Pancreas (tissue), 10 donors: ENCODE data around the gene DPP9. TPM values are rescaled to one million over a fixed set of nuclear protein-coding genes. Genes with fewer than 3 reads are reported as not detected.

ENCODE experiments used
- ATAC-seq, 4 donors: fragments of 200-7000 bp; cut with Tn5 transposase; one replicate each; pipeline versions ENCODE4 v1.8.0 to v1.9.1; 2020; ENCODE audit warnings: mild to moderate bottlenecking in 4 of 4, moderate library complexity in 4 of 4
- DNase-seq, 6 donors: peaks; one replicate each; pipeline ENCODE4 v3.0.0-alpha.2; 2020
- FAIRE-seq: peaks from 2 replicates; lab custom pipeline; 2012; peaks lifted over from hg19 to GRCh38; lab: Jason Lieb, UNC
- H3K27ac ChIP-seq, 4 donors: fragments of 200-600 bp; sonication (generic); 1 replicate in 3 of 4; 2 replicates in 1 of 4; pipeline versions ENCODE4 v1.5.0 to v1.8.0; 2020
- H3K27me3 ChIP-seq, 4 donors: fragments of 200-600 bp; one replicate each; pipeline ENCODE4 v1.8.0; 2021
- H3K36me3 ChIP-seq, 3 donors: fragments of 200-600 bp; sonication (generic) in 1 of 3; one replicate each; pipeline versions ENCODE4 v1.5.0 to v1.8.0; 2020 to 2021
- H3K4me1 ChIP-seq, 3 donors: fragments of 200-600 bp; one replicate each; pipeline ENCODE4 v1.8.0; 2021
- H3K4me3 ChIP-seq, 4 donors: fragments of 200-600 bp; sonication (generic) in 2 of 4; one replicate each; pipeline versions ENCODE4 v1.5.0 to v1.8.0; 2020 to 2021
- H3K9me3 ChIP-seq, 4 donors: fragments of 200-600 bp; one replicate each; pipeline ENCODE4 v1.8.0; 2021
- WGBS, 2 donors: extraction: QIAGEN DNeasy Blood & Tissue Kit; methylation state at CpG; one replicate each; pipeline ENCODE4 v1.1.7; 2013; 5-methylcytosine and 5-hydroxymethylcytosine counted together
- intact Hi-C, 3 donors: fragments of 100-400 bp; cut with DNase I; formaldehyde crosslinking; loops; one replicate each; pipeline versions ENCODE4 v1.11.1 to v1.14.2; 2022
- polyA plus RNA-seq, 2 donors: library from polyadenylated mRNA; stranded (reverse); fragments of 200-250 nt; gene quantifications; one replicate each; pipeline ENCODE4 v1.2.3, GENCODE V29; 2013
- total RNA-seq, 6 donors: library from RNA; stranded (reverse); fragmentation: NEBNext Ultra II Directional in 4 of 6; extraction: Animal tissue kit (Norgen Biotek cat#: 25700) in 4 of 6; gene quantifications; one replicate each; pipeline versions ENCODE4 v1.2.1 to v1.2.4, GENCODE V29; 2021 to 2023
- TF ChIP-seq, protein P1 (sequence below), 4 donors: fragments of 200-600 bp; sonication (generic) in 3 of 4; IDR thresholded peaks; one replicate each; pipeline versions ENCODE4 v1.5.0 to v1.8.0; 2021; ENCODE audit warnings: antibody characterized with exemption in 4 of 4
- donor health status: healthy with polysubstance abuse.
- donor health status: DM: no; HTN: no; CAD: no; lungs with moderate emphysema.
- donor health status: DM: no; HTN: no; CAD: no.
- donor health status: control.
- donor health status: control.
- donor health status: Bipolar disorder and iron deficiency.
- donor health status: DM: yes; HTN: yes; CAD: no.
- donor health status: DM: no; HTN: no; CAD: no.
- donor health status: DM: no; HTN: no; CAD: no.
- donor health status: DM: yes; HTN: yes; CAD: no.

Gene DPP9
- total and polyA plus RNA-seq, 8 donors, result 19.0 to 47.4 (median 26.1) TPM

DNA sequence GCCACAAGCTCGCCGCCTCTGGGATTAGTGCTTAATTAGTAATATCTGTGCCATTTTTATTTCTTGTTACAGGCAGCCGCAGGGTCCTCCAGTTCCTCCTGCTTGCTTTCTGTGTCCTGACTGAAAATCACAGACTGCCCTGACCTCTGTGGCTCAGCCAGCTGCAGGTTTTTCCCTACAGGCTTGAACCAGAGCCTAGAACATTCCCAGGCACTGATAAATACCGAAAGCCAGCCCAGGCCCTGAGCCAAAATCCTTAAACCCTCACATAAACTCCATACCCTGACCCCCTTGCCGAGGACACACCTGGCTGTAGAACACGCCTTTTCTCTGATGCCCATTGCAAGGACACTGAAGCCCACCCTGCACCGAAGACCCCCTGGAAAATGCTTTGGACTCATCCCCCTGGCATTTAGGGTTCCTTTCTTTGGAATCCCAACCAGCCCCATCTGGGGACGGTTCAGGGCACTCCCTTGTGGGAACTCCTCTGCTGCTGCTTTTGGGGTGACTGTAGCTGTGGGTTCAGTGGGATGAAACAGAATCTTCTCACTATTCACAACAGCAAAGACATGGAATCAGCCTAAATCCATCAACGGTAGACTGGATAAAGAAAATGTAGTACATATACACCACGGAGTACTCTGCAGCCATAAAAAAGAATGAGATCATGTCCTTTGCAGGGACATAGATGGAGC lies 15.5 kb downstream of the DPP9 start:
- TF ChIP-seq, protein P1, sequence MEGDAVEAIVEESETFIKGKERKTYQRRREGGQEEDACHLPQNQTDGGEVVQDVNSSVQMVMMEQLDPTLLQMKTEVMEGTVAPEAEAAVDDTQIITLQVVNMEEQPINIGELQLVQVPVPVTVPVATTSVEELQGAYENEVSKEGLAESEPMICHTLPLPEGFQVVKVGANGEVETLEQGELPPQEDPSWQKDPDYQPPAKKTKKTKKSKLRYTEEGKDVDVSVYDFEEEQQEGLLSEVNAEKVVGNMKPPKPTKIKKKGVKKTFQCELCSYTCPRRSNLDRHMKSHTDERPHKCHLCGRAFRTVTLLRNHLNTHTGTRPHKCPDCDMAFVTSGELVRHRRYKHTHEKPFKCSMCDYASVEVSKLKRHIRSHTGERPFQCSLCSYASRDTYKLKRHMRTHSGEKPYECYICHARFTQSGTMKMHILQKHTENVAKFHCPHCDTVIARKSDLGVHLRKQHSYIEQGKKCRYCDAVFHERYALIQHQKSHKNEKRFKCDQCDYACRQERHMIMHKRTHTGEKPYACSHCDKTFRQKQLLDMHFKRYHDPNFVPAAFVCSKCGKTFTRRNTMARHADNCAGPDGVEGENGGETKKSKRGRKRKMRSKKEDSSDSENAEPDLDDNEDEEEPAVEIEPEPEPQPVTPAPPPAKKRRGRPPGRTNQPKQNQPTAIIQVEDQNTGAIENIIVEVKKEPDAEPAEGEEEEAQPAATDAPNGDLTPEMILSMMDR (IDR thresholded peaks at IDR 0.05), result no peak
- peaks cover 15 to 24% (median 21%) of the 10 kb centered on the region in 3 donors for H3K4me1 ChIP-seq
- no peaks in the 10 kb centered on the region for H3K27me3 ChIP-seq
- WGBS, 2 donors, result 41 to 42% methylated on average over 10 of the region's 10 CpGs
- H3K9me3 ChIP-seq, result no peaks in the 10 kb centered on the region
- intact Hi-C loops, result no loop called here
- peak overlapping the region; percentile 24 to 84 (median 54) for H3K27ac ChIP-seq
- DNase-seq, result peak in 4 of 6 donors; percentile 40 to 64 (median 46)
- no peak for FAIRE-seq
- ATAC-seq, result peak; percentile 20 to 71 (median 44)
- no peak overlapping the region for H3K4me3 ChIP-seq
- H3K36me3 ChIP-seq, result peaks cover 0 to 18% (median 13%) of the 10 kb centered on the region in 3 donors

DNA sequence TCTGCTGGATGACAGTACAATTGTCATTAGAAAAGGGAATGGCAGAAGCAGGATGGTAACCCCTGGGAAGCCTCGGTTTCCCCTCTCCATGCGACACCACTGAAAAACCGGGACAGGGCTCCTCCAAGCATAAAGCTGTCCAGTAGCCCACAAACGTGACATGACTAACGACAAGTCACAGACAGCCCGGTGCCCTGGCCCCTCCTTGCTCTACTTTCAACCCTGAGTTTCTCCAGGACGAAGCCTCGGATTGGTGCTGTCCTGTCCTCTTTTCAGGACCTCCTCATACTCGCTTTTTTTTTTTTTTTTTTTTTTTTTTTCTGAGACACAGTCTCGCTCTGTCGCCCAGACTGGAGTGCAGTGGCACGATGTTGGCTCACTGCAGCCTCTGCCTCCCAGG lies 16.3 kb downstream of the DPP9 start:
- DNase-seq, result no peak
- TF ChIP-seq, protein P1 (IDR thresholded peaks at IDR 0.05), result no peak
- H3K9me3 ChIP-seq, result no peaks in the 10 kb centered on the region
- no peak overlapping the region for H3K4me3 ChIP-seq
- 61 to 74% methylated on average over 11 to 12 of the region's 12 CpGs for WGBS, 2 donors
- peaks cover 15 to 24% (median 21%) of the 10 kb centered on the region in 3 donors for H3K4me1 ChIP-seq
- H3K27me3 ChIP-seq, result no peaks in the 10 kb centered on the region
- peak overlapping the region; percentile 24 to 84 (median 54) for H3K27ac ChIP-seq
- no peak for FAIRE-seq
- no peak for ATAC-seq
- peaks cover 1 to 16% (median 8%) of the 10 kb centered on the region in 3 donors for H3K36me3 ChIP-seq
- intact Hi-C loops, result no loop called here

DNA sequence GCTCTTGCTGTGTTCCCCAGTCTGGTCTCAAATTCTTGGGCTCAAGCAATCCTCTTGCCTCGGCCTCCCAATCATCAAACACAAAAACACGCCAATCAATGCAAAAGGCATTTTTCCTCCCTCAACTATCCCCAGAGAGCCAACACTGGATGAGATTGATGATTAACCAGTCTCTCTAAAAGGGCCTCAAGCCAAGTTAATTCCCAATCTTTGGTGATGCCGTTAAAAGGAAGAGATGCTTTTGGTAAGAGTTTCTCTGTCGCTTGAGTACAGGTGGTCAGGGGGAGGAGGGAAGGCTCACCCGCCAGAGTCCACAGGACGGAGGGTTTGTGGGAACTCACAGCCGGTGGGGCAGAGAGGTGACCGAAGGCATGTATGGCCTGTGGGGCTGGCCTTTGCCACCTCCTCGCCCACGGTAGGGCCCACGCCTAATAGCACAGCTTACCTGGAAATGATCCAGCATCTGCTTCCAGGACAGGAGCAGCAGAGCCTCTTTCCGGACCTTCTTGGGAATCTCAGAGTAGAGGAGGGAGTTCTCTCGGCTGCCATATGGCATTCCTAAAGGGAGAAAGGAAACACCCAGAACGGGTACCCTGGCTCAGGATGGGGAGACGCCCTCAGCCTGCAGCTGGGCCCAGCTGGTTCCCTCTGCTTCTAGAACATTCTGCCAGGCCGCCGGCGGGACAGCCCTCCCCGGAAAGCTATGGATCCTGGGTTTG lies 18.1 kb downstream of the DPP9 start:
- intact Hi-C loops, result no loop called here
- Histone ChIP-seq H3K27me3 (no peaks in the 10 kb centered on the region), H3K36me3 (peaks cover 8 to 29% (median 16%) of the 10 kb centered on the region in 3 donors), H3K4me1 (peaks cover 15 to 23% (median 20%) of the 10 kb centered on the region in 3 donors), H3K27ac (peak overlapping the region in 3 of 4 donors; percentile 4 to 64 (median 64)), H3K4me3 (no peak overlapping the region), H3K9me3 (no peaks in the 10 kb centered on the region)
- DNase-seq (peak in 1 of 6 donors; percentile 43), FAIRE-seq (no peak), ATAC-seq (peak in 2 of 4 donors; percentile 5 to 10)
- TF ChIP-seq, protein P1 (IDR thresholded peaks at IDR 0.05), result no peak
- 62% methylated on average over 19 of the region's 19 CpGs for WGBS, 2 donors

DNA sequence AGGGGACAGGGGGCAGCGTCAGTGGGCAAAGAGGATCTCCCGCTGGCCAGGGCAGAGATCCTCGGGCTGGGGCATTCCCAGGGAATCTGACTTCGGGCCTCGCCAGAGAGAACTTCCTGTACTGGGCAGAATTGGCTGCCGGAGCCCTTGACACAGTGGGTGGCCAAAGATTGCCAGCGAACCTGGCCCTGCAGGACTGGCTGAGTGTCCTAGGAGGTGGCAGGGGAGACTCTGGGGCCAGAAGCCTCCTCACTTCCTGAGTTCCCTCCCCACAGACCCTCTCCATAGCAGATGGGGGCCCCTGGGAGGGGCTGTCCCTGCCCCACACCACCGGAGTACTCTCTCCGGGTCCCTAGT lies 19.3 kb downstream of the DPP9 start:
- no peak overlapping the region for H3K4me3 ChIP-seq
- H3K36me3 ChIP-seq, result peaks cover 8 to 40% (median 16%) of the 10 kb centered on the region in 3 donors
- intact Hi-C loops, result no loop called here
- WGBS, 2 donors, result 91 to 94% methylated on average over 9 of the region's 9 CpGs
- FAIRE-seq, result no peak
- no peaks in the 10 kb centered on the region for H3K9me3 ChIP-seq
- DNase-seq, result no peak
- H3K27me3 ChIP-seq, result no peaks in the 10 kb centered on the region
- TF ChIP-seq, protein P1 (IDR thresholded peaks at IDR 0.05), result no peak
- H3K4me1 ChIP-seq, result peaks cover 12 to 16% (median 15%) of the 10 kb centered on the region in 3 donors
- ATAC-seq, result no peak
- H3K27ac ChIP-seq, result no peak overlapping the region
